Glutamatergic neuron (in vitro differentiated cells): ENCODE results near the gene PTGER2. TPM values are rescaled to one million over a fixed set of nuclear protein-coding genes. Genes with fewer than 3 reads are reported as not detected.
A peak's percentile ranks its signal among the peaks of the same experiment; 100 is the strongest.

Experiments
- DNase-seq: peaks from one replicate; pipeline ENCODE4 v3.0.0; 2022
- H3K27ac Mint-ChIP-seq: one replicate; pipeline ENCODE4 v1.8.0; 2020; ENCODE audit warnings: mild to moderate bottlenecking, mixed read lengths, inconsistent platforms; ENCODE audit not compliant: unreplicated experiment
- H3K27me3 Mint-ChIP-seq: one replicate; pipeline ENCODE4 v1.8.0; 2020; ENCODE audit warnings: mild to moderate bottlenecking, moderate library complexity, mixed read lengths, inconsistent platforms; ENCODE audit not compliant: unreplicated experiment
- H3K36me3 Mint-ChIP-seq: one replicate; pipeline ENCODE4 v1.8.0; 2020; ENCODE audit warnings: mild to moderate bottlenecking, mixed read lengths, inconsistent platforms; ENCODE audit not compliant: unreplicated experiment
- H3K4me1 Mint-ChIP-seq: one replicate; pipeline ENCODE4 v1.8.0; 2020; ENCODE audit warnings: mild to moderate bottlenecking, low read depth, mixed read lengths, inconsistent platforms; ENCODE audit not compliant: unreplicated experiment
- H3K4me3 Mint-ChIP-seq: one replicate; pipeline ENCODE4 v1.8.0; 2020; ENCODE audit warnings: mild to moderate bottlenecking, mixed read lengths, inconsistent platforms; ENCODE audit not compliant: unreplicated experiment
- H3K9me3 Mint-ChIP-seq: one replicate; pipeline ENCODE4 v1.8.0; 2020; ENCODE audit warnings: mild to moderate bottlenecking, moderate library complexity, mixed read lengths, inconsistent platforms; ENCODE audit not compliant: unreplicated experiment
- long read RNA-seq: library from polyadenylated mRNA; unstranded; transcript quantifications from one replicate; pipeline ENCODE4 v2.0.0, GENCODE V29; 2020; ENCODE audit not compliant: unreplicated experiment
- total RNA-seq: library from RNA; stranded (reverse); fragmentation: NEBNext Ultra II Directional; extraction: Animal tissue kit (Norgen Biotek cat#: 25700); gene quantifications from one replicate; pipeline ENCODE4 v1.2.1, GENCODE V29; 2021; ENCODE audit not compliant: unreplicated experiment
- TF ChIP-seq, protein P1 (sequence below): fragments of 200-600 bp; sonication (generic); IDR thresholded peaks from one replicate; pipeline ENCODE4 v1.5.0; 2021; ENCODE audit not compliant: partially characterized antibody, unreplicated experiment

Gene PTGER2, protein sequence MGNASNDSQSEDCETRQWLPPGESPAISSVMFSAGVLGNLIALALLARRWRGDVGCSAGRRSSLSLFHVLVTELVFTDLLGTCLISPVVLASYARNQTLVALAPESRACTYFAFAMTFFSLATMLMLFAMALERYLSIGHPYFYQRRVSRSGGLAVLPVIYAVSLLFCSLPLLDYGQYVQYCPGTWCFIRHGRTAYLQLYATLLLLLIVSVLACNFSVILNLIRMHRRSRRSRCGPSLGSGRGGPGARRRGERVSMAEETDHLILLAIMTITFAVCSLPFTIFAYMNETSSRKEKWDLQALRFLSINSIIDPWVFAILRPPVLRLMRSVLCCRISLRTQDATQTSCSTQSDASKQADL
- not detected for total RNA-seq
- long read RNA-seq = 0 reads

DNA sequence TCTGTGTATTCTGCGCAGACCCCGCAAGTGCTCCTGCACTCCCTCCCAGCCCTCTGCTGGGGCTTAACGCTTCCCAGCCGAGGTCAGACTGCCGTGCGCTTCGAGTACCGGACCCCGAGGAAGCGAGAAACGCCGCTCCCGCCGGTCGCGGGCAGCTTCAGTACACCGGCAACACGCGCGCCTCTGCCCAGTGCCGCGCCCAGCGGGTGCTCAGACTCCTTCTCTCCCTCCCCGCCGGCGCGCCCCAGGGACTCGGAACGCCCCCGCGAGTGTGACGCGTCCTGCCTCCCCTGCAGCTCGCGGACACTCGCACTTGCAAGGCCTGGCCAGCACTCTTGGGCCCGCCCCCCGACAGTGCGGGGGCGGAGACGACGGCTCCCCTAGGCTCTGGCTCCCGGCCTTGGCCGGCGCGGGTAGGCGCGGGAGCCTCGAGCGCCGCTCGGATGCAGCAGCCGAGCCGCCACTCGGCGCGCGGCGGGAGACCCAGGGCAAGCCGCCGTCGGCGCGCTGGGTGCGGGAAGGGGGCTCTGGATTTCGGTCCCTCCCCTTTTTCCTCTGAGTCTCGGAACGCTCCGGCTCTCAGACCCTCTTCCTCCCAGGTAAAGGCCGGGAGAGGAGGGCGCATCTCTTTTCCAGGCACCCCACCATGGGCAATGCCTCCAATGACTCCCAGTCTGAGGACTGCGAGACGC is at the start of gene PTGER2:
PTGER2 (plus strand) TSS at position 410 of the 692 bp plus-strand sequence; CDS start at position 647, 237 bp downstream.
- no peaks in the 10 kb centered on the region for H3K36me3 Mint-ChIP-seq
- H3K4me1 Mint-ChIP-seq = peaks cover 3% of the 10 kb centered on the region
- H3K9me3 Mint-ChIP-seq = peaks cover 6% of the 10 kb centered on the region
- DNase-seq = peak; percentile 62
- no peak within 1 kb of the TSS for H3K27ac Mint-ChIP-seq
- TF ChIP-seq, protein P1, sequence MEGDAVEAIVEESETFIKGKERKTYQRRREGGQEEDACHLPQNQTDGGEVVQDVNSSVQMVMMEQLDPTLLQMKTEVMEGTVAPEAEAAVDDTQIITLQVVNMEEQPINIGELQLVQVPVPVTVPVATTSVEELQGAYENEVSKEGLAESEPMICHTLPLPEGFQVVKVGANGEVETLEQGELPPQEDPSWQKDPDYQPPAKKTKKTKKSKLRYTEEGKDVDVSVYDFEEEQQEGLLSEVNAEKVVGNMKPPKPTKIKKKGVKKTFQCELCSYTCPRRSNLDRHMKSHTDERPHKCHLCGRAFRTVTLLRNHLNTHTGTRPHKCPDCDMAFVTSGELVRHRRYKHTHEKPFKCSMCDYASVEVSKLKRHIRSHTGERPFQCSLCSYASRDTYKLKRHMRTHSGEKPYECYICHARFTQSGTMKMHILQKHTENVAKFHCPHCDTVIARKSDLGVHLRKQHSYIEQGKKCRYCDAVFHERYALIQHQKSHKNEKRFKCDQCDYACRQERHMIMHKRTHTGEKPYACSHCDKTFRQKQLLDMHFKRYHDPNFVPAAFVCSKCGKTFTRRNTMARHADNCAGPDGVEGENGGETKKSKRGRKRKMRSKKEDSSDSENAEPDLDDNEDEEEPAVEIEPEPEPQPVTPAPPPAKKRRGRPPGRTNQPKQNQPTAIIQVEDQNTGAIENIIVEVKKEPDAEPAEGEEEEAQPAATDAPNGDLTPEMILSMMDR = no peak
- peaks cover 19% of the 10 kb centered on the region for H3K27me3 Mint-ChIP-seq
- H3K4me3 Mint-ChIP-seq = peak within 1 kb of the TSS; percentile 94

DNA sequence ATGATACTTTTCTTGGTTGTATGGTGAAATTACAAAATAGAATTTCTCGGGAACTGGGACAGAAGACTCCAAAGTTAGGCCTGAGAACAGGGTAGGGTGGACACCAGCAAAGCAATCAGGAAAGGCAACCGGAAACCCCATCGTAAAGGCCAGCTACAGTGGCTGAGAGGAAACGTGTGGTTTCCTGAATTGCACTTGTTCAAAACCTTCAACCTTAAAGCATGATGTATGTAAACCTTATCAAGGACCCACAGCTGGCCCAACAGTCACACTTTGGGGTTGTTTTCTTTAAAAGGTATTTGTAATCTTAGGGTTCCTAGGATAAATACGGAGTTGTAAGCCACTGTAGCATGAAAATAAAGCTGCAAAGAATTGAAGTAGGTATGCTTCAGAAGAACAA is 48.9 kb upstream of the PTGER2 start:
- no peak for DNase-seq
- H3K4me1 Mint-ChIP-seq = peaks cover 5% of the 10 kb centered on the region
- H3K9me3 Mint-ChIP-seq = no peaks in the 10 kb centered on the region
- H3K27me3 Mint-ChIP-seq = peaks cover 15% of the 10 kb centered on the region
- no peak overlapping the region for H3K27ac Mint-ChIP-seq
- TF ChIP-seq, protein P1 = no peak
- peaks cover 4% of the 10 kb centered on the region for H3K36me3 Mint-ChIP-seq
- H3K4me3 Mint-ChIP-seq = no peak overlapping the region

DNA sequence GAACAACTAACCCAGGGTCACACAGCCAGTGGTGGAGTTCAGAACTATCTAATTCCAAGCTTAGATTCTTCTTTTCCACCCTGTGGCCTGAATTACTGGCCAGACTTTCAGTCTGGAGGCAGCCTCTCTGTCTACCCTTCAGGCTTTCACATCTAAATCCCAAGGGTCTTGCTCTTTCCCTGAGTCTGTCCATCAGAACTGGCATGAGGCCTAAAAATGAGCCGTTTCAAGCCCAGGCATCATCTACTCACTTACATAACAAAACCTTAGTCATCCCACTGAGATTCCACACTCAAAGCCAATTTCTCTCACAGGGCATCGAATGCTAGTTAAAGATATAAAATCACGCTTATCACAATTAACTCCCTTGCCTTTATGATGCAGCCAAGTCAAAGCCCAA is 47.9 kb upstream of the PTGER2 start:
- Mint-ChIP-seq H3K4me1 (peaks cover 5% of the 10 kb centered on the region), H3K9me3 (no peaks in the 10 kb centered on the region), H3K36me3 (no peaks in the 10 kb centered on the region), H3K4me3 (no peak overlapping the region), H3K27ac (no peak overlapping the region), H3K27me3 (peaks cover 13% of the 10 kb centered on the region)
- TF ChIP-seq, protein P1 = no peak
- no peak for DNase-seq

DNA sequence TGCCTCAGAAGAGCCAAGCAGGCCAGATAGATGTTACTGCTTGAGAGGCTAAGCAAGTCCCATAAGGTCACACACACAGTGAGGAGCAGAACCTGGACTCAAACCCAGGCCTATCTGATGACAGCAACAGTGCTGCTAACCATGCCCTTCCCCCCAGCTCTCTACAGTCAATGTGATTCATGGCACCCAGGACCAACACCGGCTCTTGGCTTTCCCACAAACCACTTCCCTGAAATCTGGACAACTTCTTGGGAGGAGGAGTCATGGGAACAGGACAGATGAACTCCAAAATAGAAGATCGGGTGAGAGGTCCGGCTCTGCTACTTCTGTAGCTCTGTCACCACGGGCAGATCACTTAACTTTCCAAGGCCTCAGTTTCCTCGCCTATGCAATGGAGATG is 47.3 kb upstream of the PTGER2 start:
- Mint-ChIP-seq H3K36me3 (no peaks in the 10 kb centered on the region), H3K9me3 (no peaks in the 10 kb centered on the region), H3K4me1 (peaks cover 5% of the 10 kb centered on the region), H3K27me3 (peaks cover 13% of the 10 kb centered on the region), H3K4me3 (peak overlapping the region; percentile 69), H3K27ac (no peak overlapping the region)
- DNase-seq = no peak
- TF ChIP-seq, protein P1 = no peak
